Sigmoid colon (tissue), 7 donors: ENCODE results near the gene PRR19. TPM values are rescaled to one million over a fixed set of nuclear protein-coding genes. Genes with fewer than 3 reads are reported as not detected.

ENCODE experiments used
- DNase-seq: peaks from one replicate; pipeline ENCODE4 v3.0.0-alpha.2; 2019
- H3K27ac ChIP-seq, 4 donors: fragments of 200-600 bp; sonication (generic); one replicate each; pipeline ENCODE4 v1.5.1; 2016 to 2019; ENCODE audit warnings: mild to moderate bottlenecking in 1 of 4
- H3K27me3 ChIP-seq, 3 donors: fragments of 200-600 bp; sonication (generic); one replicate each; pipeline ENCODE4 v1.5.1; 2019; ENCODE audit warnings: mild to moderate bottlenecking in 1 of 3
- H3K36me3 ChIP-seq, 4 donors: fragments of 200-600 bp; sonication (generic); one replicate each; pipeline ENCODE4 v1.5.1; 2016 to 2019
- H3K4me1 ChIP-seq, 4 donors: fragments of 200-600 bp; sonication (generic); one replicate each; pipeline ENCODE4 v1.5.1; 2017 to 2019
- H3K4me3 ChIP-seq, 4 donors: fragments of 200-600 bp; sonication (generic); one replicate each; pipeline ENCODE4 v1.5.1; 2017 to 2019; ENCODE audit warnings: mild to moderate bottlenecking in 2 of 4, moderate library complexity in 1 of 4
- H3K9me3 ChIP-seq, 4 donors: fragments of 200-600 bp in 3 of 4; sonication (generic) in 3 of 4; one replicate each; pipeline versions ENCODE4 v1.5.1 to v1.6.1; 2013 to 2019
- CTCF ChIP-seq, 4 experiments: fragments of 450-650 bp in 3 of 4; fragments of 200-600 bp in 1 of 4; IDR thresholded peaks; one replicate each; pipeline ENCODE4 v1.5.1; 2016 to 2019; ENCODE audit warnings: antibody characterized with exemption in 4 of 4, mild to moderate bottlenecking in 3 of 4, moderate library complexity in 2 of 4
- EP300 ChIP-seq, 4 donors: sonication (generic); formaldehyde crosslinking; IDR thresholded peaks; one replicate each; pipeline ENCODE4 v1.6.1; 2017; ENCODE audit warnings: antibody characterized with exemption in 4 of 4
- POLR2A ChIP-seq, 2 donors: fragments of 450-650 bp; IDR thresholded peaks; one replicate each; pipeline ENCODE4 v1.6.1; 2016; ENCODE audit warnings: antibody characterized with exemption in 2 of 2, mild to moderate bottlenecking in 2 of 2, moderate library complexity in 2 of 2
- POLR2AphosphoS5 ChIP-seq, 4 donors: sonication (generic); formaldehyde crosslinking; IDR thresholded peaks; one replicate each; pipeline ENCODE4 v1.6.1; 2017; ENCODE audit warnings: antibody characterized with exemption in 4 of 4
- WGBS, 2 donors: extraction: QIAGEN DNeasy Blood & Tissue Kit; methylation state at CpG; one replicate each; pipeline ENCODE4 v1.1.7; 2013; 5-methylcytosine and 5-hydroxymethylcytosine counted together
- intact Hi-C: fragments of 100-400 bp; cut with DNase I; formaldehyde crosslinking; loops from one replicate; pipeline ENCODE4 v1.15.1; 2023
- polyA plus RNA-seq, 3 donors: library from polyadenylated mRNA; stranded (reverse); fragments of 200-250 nt; gene quantifications; one replicate each; pipeline ENCODE4 v1.2.3, GENCODE V29; 2013
- small RNA-seq, 3 donors: library from RNA; depleted of rRNA; stranded (forward); fragments of <200 nt; gene quantifications; one replicate each; pipeline ENCODE3, GENCODE V24; 2016
- total RNA-seq, 4 donors: library from RNA; depleted of rRNA; stranded (reverse); fragments of >200 nt; gene quantifications; one replicate each; pipeline ENCODE4 v1.1.0, GENCODE V29; 2016
- donor health status: healthy with polysubstance abuse.
- donor health status: Bipolar disorder and iron deficiency.
- donor health status: healthy.

The PRR19 gene
- total and polyA plus RNA-seq, 7 donors = 0.69 to 0.79 TPM; not detected in 5

GRCh38 chr19:42357290-42357689, 55.4 kb downstream of the PRR19 start:
- H3K27me3 ChIP-seq = no peaks in the 10 kb centered on the region
- DNase-seq = no peak
- intact Hi-C loops = no loop called here
- no peak overlapping the region for H3K4me3 ChIP-seq
- H3K27ac ChIP-seq = no peak overlapping the region
- no peaks in the 10 kb centered on the region for H3K9me3 ChIP-seq
- 91 to 92% methylated on average over 12 of the region's 12 CpGs for WGBS, 2 donors
- H3K36me3 ChIP-seq = peaks cover 17 to 85% (median 34%) of the 10 kb centered on the region in 4 donors
- H3K4me1 ChIP-seq = no peaks in the 10 kb centered on the region
- no peak for TF ChIP-seq POLR2A (IDR thresholded peaks at IDR 0.05)
- no peak for TF ChIP-seq POLR2AphosphoS5 (IDR thresholded peaks at IDR 0.05)
- no peak for TF ChIP-seq CTCF (IDR thresholded peaks at IDR 0.05)
- no peak for TF ChIP-seq EP300 (IDR thresholded peaks at IDR 0.05)

Small RNAs within 50 kb of the gene (small RNA-seq; reads per million reads assigned to genes)
- gene MIR8077 = 0 reads per million in 3 donors

Other genes with a start within 250 kb of the PRR19 start
- gene GRIK5, start 231.9 kb upstream of the PRR19 start, total RNA-seq = 10 to 100 TPM in 3 of 4 donors, 1 to 10 TPM in 1; 8.4 to 23.3 (median 13.3) TPM
- 1 to 10 TPM in 1 of 3 donors, under 1 TPM in 1, not detected in 1; under 0.01 to 2.7 TPM for gene GRIK5, start 231.9 kb upstream of the PRR19 start, polyA plus RNA-seq
- 10 to 100 TPM; 12.5 to 14.6 (median 13.1) TPM for gene ZNF574, start 226.0 kb upstream of the PRR19 start, total RNA-seq
- gene ZNF574, start 226.0 kb upstream of the PRR19 start, polyA plus RNA-seq = 1 to 10 TPM; 3.0 to 9.3 (median 5.5) TPM
- gene POU2F2, start 169.7 kb upstream of the PRR19 start, total RNA-seq = 1 to 10 TPM; 1.2 to 3.0 (median 2.5) TPM
- gene POU2F2, start 169.7 kb upstream of the PRR19 start, polyA plus RNA-seq = 10 to 100 TPM in 1 of 3 donors, 1 to 10 TPM in 1, under 1 TPM in 1; 0.60 to 19.0 (median 1.6) TPM
- 10 to 100 TPM; 28.5 to 41.3 (median 36.3) TPM for gene DEDD2, start 84.5 kb upstream of the PRR19 start, total RNA-seq
- gene DEDD2, start 84.5 kb upstream of the PRR19 start, polyA plus RNA-seq = 10 to 100 TPM; 42.2 to 87.6 (median 49.9) TPM
- gene ZNF526, start 81.8 kb upstream of the PRR19 start, total RNA-seq = 1 to 10 TPM; 2.2 to 6.1 (median 4.3) TPM
- gene ZNF526, start 81.8 kb upstream of the PRR19 start, polyA plus RNA-seq = 1 to 10 TPM; 3.0 to 6.8 (median 3.2) TPM
- gene GSK3A, start 59.5 kb upstream of the PRR19 start, total RNA-seq = 10 to 100 TPM; 17.4 to 28.5 (median 20.5) TPM
- gene GSK3A, start 59.5 kb upstream of the PRR19 start, polyA plus RNA-seq = 10 to 100 TPM; 31.8 to 49.5 (median 49.0) TPM
- gene ERF, start 47.0 kb upstream of the PRR19 start, total RNA-seq = 10 to 100 TPM; 18.9 to 39.3 (median 25.6) TPM
- 10 to 100 TPM; 18.6 to 42.8 (median 23.6) TPM for gene ERF, start 47.0 kb upstream of the PRR19 start, polyA plus RNA-seq
- gene CIC, start 32.9 kb upstream of the PRR19 start, total RNA-seq = 10 to 100 TPM; 16.0 to 31.3 (median 24.9) TPM
- gene CIC, start 32.9 kb upstream of the PRR19 start, polyA plus RNA-seq = 10 to 100 TPM in 2 of 3 donors, 1 to 10 TPM in 1; 8.4 to 42.1 (median 17.3) TPM
- 1 to 10 TPM; 5.6 to 8.6 (median 6.0) TPM for gene PAFAH1B3, start 492 bp downstream of the PRR19 start, total RNA-seq
- 10 to 100 TPM; 27.0 to 44.3 (median 27.7) TPM for gene PAFAH1B3, start 492 bp downstream of the PRR19 start, polyA plus RNA-seq
- 1 to 10 TPM in 1 of 4 donors, under 1 TPM in 2, not detected in 1; 0.54 to 4.4 (median 0.71) TPM for gene TMEM145, start 11.2 kb downstream of the PRR19 start, total RNA-seq
- under 1 TPM in 1 of 3 donors, not detected in 2; 0.58 TPM for gene TMEM145, start 11.2 kb downstream of the PRR19 start, polyA plus RNA-seq
- 10 to 100 TPM in 2 of 4 donors, 1 to 10 TPM in 2; 5.4 to 21.6 (median 9.3) TPM for gene MEGF8, start 23.5 kb downstream of the PRR19 start, total RNA-seq
- gene MEGF8, start 23.5 kb downstream of the PRR19 start, polyA plus RNA-seq = 10 to 100 TPM in 1 of 3 donors, 1 to 10 TPM in 2; 1.8 to 13.9 (median 2.3) TPM
- not detected for gene CNFN, start 88.2 kb downstream of the PRR19 start, total RNA-seq
- gene CNFN, start 88.2 kb downstream of the PRR19 start, polyA plus RNA-seq = 10 to 100 TPM in 1 of 3 donors, 1 to 10 TPM in 2; 6.1 to 21.0 (median 9.7) TPM
- gene LIPE, start 125.3 kb downstream of the PRR19 start, total RNA-seq = 10 to 100 TPM in 1 of 4 donors, 1 to 10 TPM in 3; 1.6 to 38.5 (median 7.5) TPM
- 10 to 100 TPM in 1 of 3 donors, 1 to 10 TPM in 2; 3.0 to 48.0 (median 3.9) TPM for gene LIPE, start 125.3 kb downstream of the PRR19 start, polyA plus RNA-seq
- gene CXCL17, start 140.8 kb downstream of the PRR19 start, total RNA-seq = not detected
- gene CXCL17, start 140.8 kb downstream of the PRR19 start, polyA plus RNA-seq = 1 to 10 TPM in 1 of 3 donors, under 1 TPM in 1, not detected in 1; 0.90 to 1.2 TPM
- 1 to 10 TPM in 1 of 4 donors, under 1 TPM in 3; 0.55 to 2.4 (median 0.69) TPM for gene CEACAM1, start 226.3 kb downstream of the PRR19 start, total RNA-seq
- 100 to 1,000 TPM in 2 of 3 donors, 10 to 100 TPM in 1; 51.1 to 444 (median 148) TPM for gene CEACAM1, start 226.3 kb downstream of the PRR19 start, polyA plus RNA-seq